HG02678 (cell line): ENCODE measurements around the gene ANO10.
"Not testable (repeated sequence)": the region's sequence is repeated elsewhere in the genome, so short reads cannot be mapped to it uniquely, and the experiment has no call there.

ENCODE experiments used
- ATAC-seq: cut with Tn5 transposase; IDR thresholded peaks from one replicate; pipeline ENCODE4 v1.9.1; 2021; ENCODE audit warnings: mild to moderate bottlenecking, moderate library complexity; ENCODE audit not compliant: unreplicated experiment

The ANO10 gene

DNA sequence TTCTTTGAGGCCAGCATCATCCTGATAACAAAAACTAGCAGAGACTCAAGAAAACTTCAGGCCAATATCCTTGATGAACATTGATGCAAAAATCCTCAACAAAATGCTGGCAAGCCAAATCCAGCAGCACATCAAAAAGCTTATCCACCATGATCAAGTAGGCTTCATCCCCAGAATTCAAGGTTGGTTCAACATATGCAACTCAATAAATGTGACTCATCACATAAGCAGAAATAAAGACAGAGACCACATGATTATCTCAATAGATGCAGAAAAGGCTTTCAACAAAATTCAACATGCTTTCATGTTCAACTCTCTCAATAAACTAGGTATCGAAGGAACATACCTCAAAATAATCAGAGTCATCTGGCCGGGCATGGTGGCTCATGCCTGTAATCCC, 265.8 kb downstream of the ANO10 start:
- ATAC-seq, result not testable (repeated sequence)

DNA sequence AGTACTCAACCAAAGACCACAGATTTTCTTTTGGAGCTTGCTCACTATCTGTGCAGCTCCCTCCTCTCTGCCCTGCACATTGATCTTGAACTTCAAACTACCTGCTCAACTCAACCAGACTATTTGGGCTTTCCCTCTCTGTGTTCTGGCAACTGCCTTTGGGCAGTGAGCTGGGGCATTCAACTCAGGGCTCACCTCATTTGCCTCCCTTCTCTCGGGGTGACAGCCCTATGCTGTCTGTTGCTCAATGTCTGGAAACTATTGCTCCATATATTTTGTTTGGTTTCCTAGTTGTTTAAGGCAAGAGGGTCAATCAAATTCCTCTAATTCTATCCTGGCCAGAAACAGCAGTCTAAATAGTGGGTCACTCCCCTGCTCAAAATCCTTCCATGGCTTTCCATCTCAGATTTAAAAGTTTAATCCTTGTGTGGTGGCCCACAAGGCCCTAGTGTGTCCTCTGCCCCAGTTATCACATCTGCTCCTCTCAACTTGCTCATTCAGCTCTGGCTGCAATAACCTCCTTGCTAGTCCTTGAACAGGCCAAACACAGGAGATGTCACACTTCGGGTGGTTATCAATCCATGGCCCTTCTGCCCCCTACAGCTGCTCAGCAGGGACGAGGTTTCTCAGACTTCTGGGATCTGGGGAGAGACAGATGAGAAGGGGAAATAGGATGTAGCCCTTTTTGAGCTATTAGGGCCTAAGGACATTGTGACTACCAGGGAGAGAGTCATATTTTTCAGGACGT, 267.7 kb downstream of the ANO10 start:
- ATAC-seq, result no peak

DNA sequence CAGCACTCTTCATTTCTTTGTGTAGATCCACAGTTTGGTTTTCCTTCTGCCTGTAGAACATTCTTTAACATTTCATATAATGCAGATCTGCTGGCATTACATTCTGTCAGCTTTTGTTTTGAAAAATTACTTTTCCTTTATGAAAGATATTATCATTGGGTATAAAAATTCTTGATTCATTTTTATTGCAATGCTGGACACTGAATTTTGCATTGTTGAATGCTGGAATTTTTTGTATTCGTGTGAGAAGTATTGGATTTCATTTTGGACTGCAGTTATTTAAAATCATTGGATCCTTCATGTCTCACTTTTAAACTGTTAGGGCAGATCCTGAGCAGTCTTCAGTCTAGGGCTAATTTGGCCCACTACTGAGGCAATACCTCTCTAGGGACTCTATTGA, 268.4 kb downstream of the ANO10 start:
- ATAC-seq, result no peak

DNA sequence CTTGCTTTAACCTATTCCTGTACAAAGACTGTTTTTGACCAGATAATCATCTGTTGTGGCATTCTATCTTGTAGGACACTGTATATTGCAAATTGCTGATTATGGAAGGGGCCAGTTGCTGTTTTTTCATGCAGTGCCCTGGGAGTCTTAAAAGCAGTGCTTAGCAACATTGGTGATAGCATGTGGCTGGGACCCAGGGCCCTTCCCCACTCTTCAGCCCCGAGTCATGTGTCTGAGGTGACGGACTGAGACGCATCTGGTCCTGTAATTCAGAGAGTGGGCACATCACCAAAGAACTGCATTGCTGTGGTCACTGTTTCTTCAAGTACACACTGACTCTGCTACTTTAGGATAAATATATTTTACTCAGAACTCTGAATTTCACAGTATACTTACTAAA, 272.1 kb downstream of the ANO10 start:
- ATAC-seq, result no peak

DNA sequence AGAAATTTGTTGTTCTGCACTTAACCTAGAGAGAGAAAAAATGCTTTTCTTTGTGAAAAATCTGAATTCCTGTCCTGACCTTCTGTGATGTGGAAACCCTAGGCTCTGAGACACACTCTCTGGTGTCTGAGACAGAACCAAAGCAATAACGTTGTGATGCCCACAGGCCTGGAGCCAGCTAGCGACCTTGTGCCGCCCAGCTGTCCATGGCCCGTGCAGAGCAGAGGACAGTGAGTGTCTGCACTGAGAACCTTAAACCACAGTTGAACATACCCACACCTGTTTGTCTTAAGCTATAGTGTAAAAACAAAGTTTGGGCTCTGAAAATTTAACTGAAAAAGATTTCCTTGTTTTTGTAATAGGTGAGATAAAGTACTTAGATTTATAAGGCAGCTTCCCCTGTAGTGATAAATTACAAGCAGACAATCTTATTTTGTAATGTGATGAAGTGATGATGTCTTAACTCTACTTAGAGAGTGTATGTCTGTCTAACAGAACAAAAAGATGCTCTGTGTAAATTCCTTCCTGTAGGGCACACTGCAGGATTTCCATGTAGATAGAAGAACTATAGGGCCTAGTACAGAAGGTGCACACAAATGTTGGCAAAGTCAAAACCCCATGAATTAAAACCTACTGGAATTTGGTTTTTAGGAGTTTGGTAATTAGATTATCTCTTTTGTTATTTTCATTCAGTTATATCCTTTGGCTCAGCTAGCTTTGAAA, 272.8 kb downstream of the ANO10 start:
- ATAC-seq, result no peak

DNA sequence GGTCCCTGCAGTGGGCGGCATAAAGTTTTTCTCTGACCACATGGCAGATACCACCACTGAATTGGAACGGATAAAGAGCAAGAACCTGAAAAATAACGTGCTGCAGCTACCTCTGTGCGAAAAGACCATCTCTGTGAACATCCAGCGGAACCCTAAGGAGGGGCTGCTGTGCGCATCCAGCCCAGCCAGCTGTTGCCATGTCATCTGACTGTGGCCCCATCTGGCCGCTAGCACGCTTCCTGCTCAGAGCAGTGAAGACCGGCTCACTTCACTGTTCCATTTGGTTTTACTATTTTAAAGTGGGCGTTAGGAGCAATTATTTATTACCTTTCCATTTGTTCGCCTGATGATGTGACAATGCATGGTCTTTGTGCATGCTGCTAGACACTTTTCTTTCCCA, 273.5 kb downstream of the ANO10 start:
- no peak for ATAC-seq

DNA sequence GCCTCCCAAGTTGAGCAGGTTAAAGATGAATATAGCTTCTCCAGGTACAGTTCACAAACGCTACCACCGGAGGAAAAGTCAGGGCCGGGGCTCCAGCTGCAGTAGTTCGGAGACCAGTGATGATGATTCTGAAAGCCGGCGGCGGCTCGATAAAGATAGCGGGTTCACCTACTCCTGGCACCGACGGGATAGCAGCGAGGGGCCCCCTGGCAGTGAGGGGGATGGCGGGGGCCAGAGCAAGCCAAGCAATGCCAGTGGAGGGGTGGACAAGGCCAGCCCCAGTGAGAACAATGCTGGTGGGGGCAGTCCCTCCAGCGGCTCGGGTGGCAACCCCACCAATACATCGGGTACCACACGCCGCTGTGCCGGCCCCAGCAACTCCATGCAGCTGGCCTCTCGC, 274.0 kb downstream of the ANO10 start:
- ATAC-seq, result no peak

DNA sequence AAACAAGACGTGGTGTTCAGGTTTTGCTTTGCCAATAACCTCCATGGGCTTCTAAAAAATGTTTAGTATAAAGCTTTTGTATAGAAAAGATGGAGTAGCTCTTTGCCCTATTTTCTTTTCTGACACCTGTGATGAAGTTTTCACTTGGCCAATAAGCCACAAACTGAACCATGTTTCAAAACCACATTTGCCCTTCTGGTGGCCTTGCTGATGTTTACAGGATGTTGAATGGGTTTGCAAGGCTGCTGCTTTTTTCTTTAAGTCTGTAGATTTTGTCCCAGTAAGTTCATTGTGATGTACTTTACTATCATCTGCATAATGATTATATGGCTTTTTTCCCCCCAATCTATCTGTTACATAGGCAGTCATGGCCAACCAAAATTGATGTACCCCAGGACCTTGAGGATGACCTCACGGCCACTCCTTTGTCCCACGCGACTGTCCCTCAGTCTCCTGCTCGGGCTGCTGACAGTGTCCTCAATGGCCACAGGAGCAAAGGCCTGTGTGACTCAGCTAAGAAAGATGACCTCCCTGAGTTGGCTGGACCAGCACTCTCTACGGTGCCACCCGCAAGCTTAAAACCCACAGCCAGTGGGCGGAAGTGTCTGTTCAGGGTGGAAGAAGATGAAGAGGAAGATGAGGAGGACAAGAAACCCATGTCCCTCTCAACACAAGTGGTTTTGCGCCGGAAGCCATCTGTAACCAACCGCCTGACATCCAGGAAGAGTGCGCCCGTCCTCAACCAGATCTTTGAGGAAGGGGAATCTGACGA, 274.6 kb downstream of the ANO10 start:
- no peak for ATAC-seq

DNA sequence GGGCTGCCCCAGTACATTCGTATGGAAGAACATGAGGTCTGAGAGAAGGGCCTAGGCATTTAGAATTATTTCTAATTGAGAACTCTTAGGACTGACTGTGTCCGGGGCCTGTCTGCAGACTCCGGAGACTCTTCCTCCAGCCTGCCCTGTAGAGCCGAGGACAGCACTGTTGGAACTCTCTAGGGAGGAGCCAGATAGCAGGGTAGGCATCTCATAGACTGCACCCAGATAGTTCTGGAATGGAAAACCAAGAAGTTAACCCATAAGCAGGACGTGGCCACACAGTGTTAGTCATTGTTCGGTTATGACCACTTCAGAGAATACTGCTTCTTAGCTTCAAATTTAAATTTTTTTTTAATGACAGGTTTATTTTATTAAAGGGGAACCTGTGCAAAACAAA, 275.9 kb downstream of the ANO10 start:
- ATAC-seq, result no peak

DNA sequence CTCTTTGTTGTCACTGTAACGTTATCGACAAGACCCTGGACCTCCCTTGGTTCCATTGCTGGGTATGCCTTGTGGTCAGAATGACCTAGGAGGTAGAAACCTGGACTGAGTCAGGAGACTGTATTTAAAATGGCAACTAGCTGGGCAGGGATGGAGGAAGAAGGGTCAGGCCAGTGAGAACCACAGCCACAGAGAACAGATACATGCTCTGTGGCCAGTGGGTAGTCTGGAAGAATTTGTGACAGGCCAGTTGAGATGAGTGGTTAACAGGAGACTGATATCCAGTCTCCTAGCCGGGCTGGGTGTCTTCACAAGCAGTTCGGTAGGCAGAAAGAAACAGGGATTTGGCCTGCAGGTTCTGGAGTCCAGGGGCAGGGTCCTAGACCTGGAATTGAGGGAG, 276.6 kb downstream of the ANO10 start:
- no peak for ATAC-seq

DNA sequence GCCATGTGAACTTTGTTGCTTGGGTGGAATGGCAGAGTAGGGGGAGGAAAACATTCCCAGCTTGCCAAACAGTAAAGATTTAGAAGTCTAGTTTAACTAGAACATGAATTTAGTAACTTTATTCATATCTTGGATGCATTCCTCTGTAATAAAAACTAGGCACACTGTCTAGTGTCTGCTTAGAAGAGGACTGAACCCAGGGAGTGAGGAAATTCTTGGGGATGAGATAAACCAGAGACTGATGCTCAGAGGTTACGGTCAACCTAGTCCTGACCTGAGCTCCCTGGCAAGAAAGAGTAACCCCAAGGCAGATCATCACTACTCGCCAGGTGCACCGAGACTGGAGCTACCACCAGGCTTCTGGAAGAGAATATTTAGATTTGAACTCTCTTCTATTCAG, 277.3 kb downstream of the ANO10 start:
- no peak for ATAC-seq

DNA sequence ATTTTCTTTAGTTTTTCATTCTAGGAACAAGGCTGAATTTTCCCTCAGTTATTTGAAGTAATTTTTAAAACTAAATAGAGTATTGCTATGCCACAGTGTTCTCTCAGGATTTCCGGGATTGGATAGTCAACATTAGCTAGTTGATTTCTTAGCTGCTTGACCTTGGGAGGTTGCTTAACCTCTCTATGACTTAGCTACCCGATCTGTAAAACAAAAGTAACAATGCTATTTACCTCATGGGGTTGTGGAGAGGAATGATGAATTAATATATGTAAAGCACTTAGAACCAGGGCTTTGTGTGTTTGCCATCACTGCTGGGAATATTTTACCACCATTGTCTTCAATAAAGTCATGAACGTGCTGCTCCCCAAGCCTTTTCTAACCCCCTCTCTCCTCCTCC, 278.0 kb downstream of the ANO10 start:
- ATAC-seq, result no peak

DNA sequence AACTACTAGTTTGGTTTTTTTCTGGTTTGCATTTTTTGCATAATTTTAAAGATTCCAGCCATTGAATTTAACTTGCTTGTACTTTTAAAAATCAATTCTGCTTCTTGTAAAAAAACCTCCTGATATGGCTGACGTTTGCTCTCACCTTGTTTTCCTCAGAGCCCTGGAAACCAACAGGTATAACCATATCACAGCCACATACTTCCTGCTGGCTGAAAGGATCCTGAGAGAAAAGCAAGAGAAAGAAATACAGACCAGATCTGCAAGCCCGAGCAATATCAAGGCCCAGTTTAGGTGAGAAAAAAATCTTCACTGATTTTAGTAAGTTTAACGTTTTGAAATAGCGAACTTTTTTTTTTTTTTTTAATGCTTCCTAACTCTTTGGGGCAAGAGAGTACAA, 278.6 kb downstream of the ANO10 start:
- ATAC-seq, result no peak

DNA sequence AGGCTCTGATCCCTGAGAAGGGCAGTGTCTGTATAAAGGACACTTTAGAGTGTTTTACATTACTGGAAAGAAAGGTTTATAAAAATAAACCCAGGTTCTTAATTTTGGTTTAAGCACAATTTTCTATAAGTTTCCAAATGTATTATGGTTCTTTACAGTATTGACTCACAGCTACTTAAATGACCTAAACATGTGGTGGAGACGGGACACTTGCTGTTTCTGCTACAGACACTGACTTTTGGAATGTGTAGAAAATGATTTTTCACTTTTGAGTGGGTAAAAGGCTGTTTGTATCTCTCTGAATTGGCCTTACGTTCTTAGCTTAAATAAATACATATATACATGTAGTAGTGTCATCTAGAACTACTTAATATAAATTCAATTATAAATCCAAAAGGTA, 280.0 kb downstream of the ANO10 start:
- no peak for ATAC-seq

DNA sequence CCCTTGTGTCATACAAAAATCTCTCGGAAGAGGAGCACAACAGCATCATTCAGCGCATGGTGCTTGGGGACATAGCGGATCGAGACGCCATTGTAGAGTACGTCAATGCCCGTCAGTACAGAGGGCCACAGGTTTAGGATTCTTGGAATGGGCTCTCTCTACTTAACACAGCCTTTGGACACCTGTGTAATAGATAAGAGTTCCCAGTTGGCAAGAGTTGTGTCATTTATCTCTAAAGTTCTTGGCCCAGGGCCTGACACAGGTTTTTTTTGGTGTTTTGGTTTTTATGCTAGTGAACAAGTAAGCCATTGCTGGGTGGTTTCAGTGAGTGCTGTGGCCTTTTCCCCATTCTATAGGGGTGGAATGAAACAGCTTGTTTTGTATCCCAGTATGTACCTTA, 281.4 kb downstream of the ANO10 start:
- ATAC-seq, result no peak

DNA sequence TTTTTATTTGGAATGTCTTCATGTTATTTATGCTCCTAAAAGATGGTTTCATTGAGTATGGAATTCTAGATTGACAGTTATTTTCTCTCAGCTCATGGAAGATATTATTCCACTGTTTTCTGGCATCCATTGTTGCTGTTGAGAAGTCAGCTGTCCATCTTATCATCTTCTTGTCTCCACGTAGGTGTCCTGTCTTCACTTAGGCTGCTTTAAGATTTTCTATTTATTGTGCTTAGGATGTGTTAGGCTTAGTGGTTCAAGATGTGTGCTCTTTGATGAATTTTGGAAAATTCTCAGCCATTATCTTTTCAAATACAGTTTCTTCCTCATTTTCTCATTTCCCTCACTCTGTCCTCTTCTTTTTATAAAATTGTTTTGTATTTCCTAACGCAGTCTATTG, 283.5 kb downstream of the ANO10 start:
- no peak for ATAC-seq

DNA sequence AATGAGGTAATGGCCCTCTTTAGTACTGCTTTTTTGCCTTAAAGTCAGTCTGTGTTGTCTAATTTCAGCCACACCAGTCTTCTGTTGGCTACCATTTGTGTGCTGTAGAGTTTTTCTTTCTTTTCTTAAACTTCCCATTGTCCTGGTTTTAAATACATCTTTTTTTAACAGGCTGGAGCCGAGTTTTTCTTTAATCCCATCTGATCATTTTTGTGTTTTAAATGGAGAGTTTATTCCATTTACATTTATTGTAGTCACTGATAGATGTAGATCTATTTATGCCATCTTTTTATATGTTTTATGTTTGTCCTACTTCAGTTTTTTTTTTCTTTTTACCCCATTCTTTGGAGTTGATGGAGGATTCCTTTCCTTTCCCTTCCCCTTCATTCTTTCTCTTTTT, 286.0 kb downstream of the ANO10 start:
- no peak for ATAC-seq

DNA sequence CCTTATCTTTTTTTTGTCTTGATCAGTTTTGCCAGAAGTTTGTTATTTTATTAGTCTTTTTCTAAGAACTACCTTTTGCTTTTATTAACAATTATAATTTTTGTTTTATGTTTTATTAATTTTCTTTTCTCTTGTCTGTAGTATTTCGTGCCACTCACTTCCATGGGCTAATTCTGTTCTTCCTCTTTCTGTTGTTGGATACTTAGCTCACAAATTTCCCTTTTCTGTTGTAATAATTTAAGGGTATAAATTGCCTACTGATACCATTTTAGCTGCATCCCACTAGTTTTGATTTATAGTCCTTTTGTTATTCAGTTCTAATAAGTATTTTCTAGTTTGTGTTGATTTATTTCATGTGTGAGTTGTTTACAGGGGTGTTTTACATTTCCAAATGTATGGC, 286.8 kb downstream of the ANO10 start:
- ATAC-seq, result no peak

DNA sequence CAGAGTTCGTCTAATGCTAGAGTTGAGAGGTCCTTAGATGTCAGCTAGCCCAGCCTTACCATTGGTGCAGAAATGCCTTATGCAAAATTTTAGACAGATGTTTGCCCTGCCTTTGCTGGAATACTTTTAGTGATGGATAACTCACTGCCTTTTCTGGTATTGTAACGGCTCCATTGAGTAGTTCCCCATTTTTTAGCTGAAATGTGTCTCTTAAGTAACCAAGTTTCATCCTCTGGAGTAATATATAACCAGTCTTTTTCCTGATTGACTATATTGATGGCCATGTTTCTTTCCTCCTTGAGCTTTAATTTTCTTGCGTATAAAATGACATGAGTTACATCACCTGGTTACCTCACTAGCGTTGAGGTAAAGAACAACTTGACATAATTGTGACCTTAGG, 290.4 kb downstream of the ANO10 start:
- no peak for ATAC-seq

DNA sequence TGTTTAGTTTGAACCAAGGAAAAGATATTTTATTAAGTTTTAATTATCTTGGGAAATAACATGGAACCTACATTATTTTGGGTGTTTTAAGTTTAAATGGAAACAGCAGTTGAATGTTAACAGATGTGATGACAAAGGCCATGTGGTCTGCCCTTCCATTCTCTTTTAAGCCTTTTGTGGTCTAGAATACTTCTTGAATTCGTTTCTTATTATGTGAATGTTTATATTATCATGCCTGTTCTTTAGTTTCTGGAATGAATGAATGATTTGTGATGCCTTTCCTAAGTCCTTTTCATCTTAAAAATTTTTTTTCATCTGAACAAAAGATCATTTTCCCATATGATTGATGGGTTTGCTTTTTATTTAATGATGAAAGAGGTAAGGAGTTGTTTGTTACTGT, 290.8 kb downstream of the ANO10 start:
- no peak for ATAC-seq

DNA sequence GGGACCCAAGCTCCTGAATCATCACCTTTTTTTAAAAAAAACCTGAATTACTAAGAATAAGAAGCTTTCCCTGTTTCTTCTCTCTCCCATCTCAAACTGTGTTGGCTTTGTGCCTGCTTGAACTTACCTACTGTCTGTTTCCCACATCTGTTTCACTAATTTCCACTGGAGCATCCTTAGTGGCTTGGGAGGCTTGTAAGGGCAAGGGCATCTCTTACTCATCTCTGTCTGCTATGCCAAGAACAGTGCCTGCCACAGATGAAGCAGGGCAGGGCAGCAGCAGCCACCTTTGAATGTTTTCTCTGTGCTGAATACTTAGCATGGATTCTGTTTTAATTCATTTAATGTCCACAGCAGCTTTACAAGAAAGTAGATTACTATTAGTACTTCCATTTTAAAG, 293.2 kb downstream of the ANO10 start:
- ATAC-seq, result no peak

DNA sequence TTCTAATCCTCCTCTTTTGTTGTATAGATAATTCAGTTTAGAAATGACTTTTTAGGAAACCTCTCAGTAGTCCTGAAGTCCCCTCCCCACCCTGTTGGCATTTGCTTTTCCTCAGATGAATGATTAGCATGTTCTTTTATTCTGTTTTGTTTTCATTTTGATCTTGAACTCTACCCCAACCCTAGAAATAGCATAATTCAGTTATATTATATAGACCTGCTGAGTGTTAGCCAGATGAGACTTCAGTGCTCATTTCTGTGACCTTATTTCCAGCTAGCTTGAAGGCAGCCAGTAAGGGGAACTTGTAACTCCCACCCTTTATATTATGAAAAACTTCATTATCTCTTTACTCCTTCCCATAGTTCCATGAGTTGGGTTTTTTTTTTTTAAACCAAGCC, 294.2 kb downstream of the ANO10 start:
- ATAC-seq, result no peak
